AG08396 (cell line): ENCODE measurements around the gene NDUFB8.
A peak's percentile ranks its signal among the peaks of the same experiment; 100 is the strongest.
"Not testable (repeated sequence)": the region's sequence is repeated elsewhere in the genome, so short reads cannot be mapped to it uniquely, and the experiment has no call there.

Source experiments
- DNase-seq: peaks from one replicate; pipeline ENCODE4 v3.0.0; 2012; ENCODE audit warnings: low spot score, mixed read lengths

Gene NDUFB8

GRCh38 chr10:100529475-100530298 lies at the start of gene NDUFB8:
NDUFB8 (minus strand) TSS chr10:100529871; CDS start chr10:100529851, 20 bp downstream.
- peak; percentile 90 for DNase-seq

- no peak for DNase-seq
These were observed 46.6 kb upstream of the NDUFB8 start for GRCh38 chr10:100576282-100576635.

- no peak for DNase-seq
These were observed 46.1 kb upstream of the NDUFB8 start for GRCh38 chr10:100575585-100576281.

- DNase-seq: not testable (repeated sequence)
These were observed 45.5 kb upstream of the NDUFB8 start for GRCh38 chr10:100575146-100575545.

GRCh38 chr10:100571084-100571856 lies 41.6 kb upstream of the NDUFB8 start:
- DNase-seq: no peak

- no peak for DNase-seq
These were observed 40.8 kb upstream of the NDUFB8 start for GRCh38 chr10:100570506-100570905.

GRCh38 chr10:100569687-100570481 lies 40.2 kb upstream of the NDUFB8 start:
- DNase-seq: no peak

- no peak for DNase-seq
These were observed 39.2 kb upstream of the NDUFB8 start for GRCh38 chr10:100568912-100569311.

GRCh38 chr10:100567826-100568225 lies 38.2 kb upstream of the NDUFB8 start:
- no peak for DNase-seq

- no peak for DNase-seq
These were observed 37.6 kb upstream of the NDUFB8 start for GRCh38 chr10:100567249-100567648.

- no peak for DNase-seq
These were observed 36.9 kb upstream of the NDUFB8 start for GRCh38 chr10:100566561-100566960.

- no peak for DNase-seq
These were observed 35.7 kb upstream of the NDUFB8 start for GRCh38 chr10:100565206-100565985.

GRCh38 chr10:100562008-100562672 lies 32.5 kb upstream of the NDUFB8 start:
- peak; percentile 75 for DNase-seq

GRCh38 chr10:100561005-100561404 lies 31.3 kb upstream of the NDUFB8 start:
- DNase-seq: no peak

GRCh38 chr10:100560248-100560647 lies 30.6 kb upstream of the NDUFB8 start:
- no peak for DNase-seq

- no peak for DNase-seq
These were observed 25.2 kb upstream of the NDUFB8 start for GRCh38 chr10:100554902-100555301.

GRCh38 chr10:100553929-100554328 lies 24.3 kb upstream of the NDUFB8 start:
- no peak for DNase-seq

- no peak for DNase-seq
These were observed 22.1 kb upstream of the NDUFB8 start for GRCh38 chr10:100551738-100552137.

- no peak for DNase-seq
These were observed 21.5 kb upstream of the NDUFB8 start for GRCh38 chr10:100551196-100551595.

- DNase-seq: no peak
These were observed 15.3 kb upstream of the NDUFB8 start for GRCh38 chr10:100544950-100545349.
